GM18519 (cell line): ENCODE results near the gene BCL2.

Experiments used
- ATAC-seq: cut with Tn5 transposase; IDR thresholded peaks from one replicate; pipeline ENCODE4 v1.9.1; 2021; ENCODE audit warnings: mild to moderate bottlenecking, moderate library complexity; ENCODE audit not compliant: unreplicated experiment, low FRiP score

BCL2 gene

DNA sequence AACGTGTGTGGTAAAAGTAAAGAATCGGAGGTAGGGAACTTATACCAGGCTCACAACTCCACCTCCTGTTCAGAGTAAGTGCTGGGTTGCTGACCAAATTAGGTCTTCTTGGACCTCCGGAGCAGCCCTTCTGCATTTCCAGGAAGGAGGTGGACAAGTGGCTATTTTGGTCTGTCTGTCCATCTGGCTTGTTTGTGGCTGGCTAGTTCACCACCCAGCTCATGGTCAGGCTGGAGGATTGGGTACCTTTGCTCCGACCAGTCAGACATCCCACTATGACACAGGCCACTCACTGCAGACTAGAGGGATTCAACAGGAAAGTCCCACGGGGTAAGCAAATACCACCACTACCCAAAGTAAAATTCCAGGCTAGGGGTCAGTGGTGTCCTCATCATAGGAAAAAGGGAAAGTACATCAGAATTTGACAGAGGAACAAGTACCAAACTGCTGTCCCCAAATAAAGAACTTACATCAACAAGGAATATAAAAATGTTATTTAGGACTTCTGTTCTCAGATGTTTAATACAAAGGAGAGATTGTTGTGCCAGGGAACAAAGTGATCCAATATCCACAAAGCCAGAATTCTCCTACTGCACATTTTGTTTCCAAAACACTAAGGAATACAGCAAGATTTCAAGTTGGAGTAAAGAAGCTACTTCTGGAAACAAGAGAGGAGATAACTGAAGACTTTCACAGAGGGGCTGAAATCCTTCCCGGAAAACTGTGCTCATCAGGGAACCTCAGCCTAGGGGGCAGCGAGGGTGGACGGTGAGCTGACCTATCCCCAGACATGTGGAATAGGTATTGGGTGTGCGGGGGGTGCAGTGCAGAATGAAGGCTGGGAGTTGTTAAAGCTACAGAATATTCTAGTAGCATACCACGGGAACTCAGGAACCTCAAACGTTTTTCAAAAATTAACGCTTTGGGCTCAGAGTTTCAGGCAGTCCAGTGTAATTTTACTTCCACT is 56.9 kb downstream of the BCL2 start:
- ATAC-seq = no peak

DNA sequence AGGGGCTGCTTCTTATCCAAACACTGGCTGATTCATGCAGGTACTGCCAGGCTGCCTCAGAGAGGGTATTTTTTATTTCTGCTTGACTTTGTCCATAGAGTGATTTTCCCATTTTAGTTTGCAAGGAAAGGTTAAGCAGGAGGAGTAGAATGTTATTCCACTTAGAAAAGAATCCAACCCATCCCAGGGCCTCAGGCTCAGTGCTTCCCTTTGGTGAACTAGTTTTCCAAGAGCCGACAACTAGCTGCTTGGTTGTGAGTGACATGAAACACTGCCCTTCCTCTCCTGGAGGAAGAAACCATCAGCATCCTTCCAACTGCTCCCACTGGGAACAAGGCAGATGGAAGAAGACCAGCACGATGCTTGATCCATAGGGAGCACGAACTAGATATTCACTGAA is 58.5 kb downstream of the BCL2 start:
- ATAC-seq = no peak

DNA sequence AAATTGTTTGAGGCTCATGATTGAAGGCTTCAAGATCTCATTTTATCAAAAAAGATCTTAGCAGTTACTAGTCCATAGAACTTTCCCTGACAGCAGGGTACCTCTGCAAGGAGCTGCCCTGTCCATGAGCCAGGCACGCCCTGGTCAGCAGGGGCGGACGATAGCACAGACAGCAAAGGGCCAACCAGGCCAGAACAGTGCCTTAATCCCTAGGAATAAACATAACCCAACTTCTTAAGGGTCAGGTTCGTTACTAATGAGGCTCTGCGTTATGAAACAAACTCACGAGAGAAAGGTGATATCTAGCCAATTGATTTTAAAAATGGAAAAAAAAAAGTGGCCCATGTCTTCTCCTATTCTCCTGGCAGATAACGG is 59.2 kb downstream of the BCL2 start:
- no peak for ATAC-seq

DNA sequence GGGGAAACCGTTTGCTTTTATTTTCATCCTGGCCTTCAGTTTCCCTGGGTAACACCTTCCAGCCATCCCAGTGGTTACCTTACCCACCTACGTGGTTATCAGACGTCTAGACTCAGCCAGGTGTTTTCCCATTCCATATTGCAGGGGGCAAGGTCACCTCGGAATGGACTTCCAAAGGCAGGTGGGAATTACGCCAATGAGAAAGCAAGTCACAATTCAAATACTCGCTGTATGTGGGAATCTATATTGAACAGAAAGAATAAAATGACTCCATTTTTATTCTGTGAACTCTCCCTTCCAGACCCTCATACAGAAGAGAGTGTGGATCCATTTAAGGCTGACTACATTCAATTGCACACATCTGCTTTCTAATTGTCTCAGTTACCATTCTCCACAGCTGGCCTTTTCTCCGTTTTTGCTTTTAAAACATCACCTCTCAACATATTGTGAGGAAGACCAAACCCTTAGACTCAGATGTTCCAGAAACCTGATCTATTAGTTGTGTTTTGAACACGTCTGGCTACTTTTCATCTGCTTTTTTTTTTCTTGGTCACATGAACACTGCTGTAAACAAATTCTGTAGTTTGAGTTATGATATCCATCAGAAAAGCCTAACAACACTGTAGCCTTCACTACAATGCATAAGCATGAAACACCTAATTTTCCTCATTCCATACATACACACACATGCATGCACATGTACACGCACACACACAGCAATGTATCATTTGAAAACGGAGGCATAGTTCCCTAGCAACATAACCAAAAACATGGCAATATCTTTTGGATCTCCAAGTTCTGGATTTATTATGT is 59.8 kb downstream of the BCL2 start:
- ATAC-seq = no peak

DNA sequence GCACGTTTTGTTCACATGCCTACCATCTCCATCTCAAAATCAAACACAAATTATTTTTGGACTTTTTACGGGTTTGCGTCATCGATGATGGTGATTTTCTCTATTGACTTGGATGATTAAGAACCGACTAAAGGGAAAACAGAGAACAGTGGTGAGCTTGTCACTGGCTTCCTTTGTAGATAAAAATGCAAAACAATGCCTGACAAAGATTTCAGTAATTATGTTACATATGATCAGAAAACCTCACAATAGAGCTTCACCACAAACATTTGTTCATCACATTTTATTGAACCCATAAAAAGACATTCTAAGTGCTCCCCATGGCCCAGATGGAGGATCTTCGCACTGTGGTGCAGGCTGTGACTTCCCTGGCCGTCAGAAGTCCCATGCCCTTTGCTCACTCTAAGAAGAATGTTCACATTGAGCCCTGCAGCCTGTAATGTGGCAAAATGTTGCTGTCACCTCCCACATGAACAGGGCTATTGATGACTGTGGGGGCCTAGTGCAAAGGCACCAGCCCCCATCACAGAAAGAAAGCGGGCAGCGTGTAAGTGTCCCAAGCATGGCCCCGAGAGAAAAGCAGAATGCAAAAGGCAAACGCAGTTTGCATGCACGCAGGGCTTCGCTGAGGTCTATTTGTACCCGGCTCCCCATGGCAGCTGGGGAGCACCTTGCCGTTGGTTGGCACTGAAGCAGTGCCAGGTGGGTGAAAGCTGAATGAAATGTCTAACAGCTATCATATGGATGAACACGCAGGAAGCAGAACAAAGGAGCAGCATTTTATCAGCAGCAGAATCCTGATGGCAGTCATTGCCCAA is 60.6 kb downstream of the BCL2 start:
- ATAC-seq = no peak

GRCh38 chr18:63257453-63257852 is 62.1 kb downstream of the BCL2 start:
- ATAC-seq = no peak

DNA sequence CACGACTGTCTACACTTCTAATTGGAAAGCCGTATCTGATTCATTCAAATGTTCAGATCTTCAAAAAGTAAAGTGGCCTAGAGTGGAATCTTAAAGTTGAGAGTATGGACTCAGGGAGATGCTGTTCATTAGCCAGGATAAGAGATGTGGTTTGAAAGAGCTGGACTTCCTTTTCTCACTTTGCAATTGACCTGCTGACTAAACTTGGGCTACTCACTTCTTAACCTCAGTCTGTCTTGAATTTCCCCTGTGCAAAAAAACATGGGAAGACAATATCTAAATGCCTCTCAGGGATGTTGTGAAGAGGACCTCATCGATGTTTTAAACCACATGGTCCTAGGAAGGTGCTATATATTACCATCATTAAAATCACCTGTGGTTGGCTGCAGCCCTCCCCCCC is 64.1 kb downstream of the BCL2 start:
- peak; percentile 56 for ATAC-seq

DNA sequence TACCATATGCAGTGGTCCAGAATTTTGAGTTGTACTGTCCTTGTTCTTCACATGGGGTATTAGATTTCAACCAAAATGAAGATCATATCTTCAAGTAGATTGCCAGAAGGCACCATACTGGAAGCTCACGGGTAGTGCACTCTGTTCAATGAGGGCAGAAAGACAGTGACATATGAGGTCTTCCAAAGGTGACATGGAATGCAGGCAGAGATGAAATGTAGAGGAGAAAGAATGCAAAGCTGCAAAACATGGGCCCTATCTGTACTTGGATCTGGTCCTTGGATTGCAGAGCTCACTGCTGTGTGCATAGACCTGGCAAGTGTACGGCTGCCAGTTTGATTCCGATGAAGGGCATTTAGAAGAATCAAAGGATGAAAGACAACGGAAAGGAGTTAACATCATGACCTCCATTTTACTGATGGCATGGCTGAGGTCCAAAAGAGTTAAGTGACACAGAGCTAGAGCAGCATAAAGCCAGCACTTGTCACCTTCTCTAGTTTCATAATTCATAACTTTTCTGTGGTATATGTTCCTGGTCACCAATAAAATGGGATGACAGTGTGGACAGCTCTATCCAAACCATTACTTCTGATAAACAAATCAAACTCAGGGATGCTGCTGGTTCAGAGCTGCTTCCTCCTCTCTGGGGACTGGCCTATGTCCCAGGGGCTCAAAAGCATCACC is 64.7 kb downstream of the BCL2 start:
- ATAC-seq = no peak

- no peak for ATAC-seq
Measured at GRCh38 chr18:63253428-63254372, 65.9 kb downstream of the BCL2 start.

GRCh38 chr18:63253014-63253413 is 66.6 kb downstream of the BCL2 start:
- ATAC-seq = no peak

- no peak for ATAC-seq
Measured at GRCh38 chr18:63249771-63250170, 69.8 kb downstream of the BCL2 start.

GRCh38 chr18:63247926-63248325 is 71.6 kb downstream of the BCL2 start:
- ATAC-seq = no peak

GRCh38 chr18:63247506-63247905 is 72.1 kb downstream of the BCL2 start:
- no peak for ATAC-seq

- ATAC-seq = no peak
Measured at GRCh38 chr18:63245600-63245999, 74.0 kb downstream of the BCL2 start.

GRCh38 chr18:63244607-63245006 is 75.0 kb downstream of the BCL2 start:
- no peak for ATAC-seq

- no peak for ATAC-seq
Measured at GRCh38 chr18:63241760-63242159, 77.8 kb downstream of the BCL2 start.

DNA sequence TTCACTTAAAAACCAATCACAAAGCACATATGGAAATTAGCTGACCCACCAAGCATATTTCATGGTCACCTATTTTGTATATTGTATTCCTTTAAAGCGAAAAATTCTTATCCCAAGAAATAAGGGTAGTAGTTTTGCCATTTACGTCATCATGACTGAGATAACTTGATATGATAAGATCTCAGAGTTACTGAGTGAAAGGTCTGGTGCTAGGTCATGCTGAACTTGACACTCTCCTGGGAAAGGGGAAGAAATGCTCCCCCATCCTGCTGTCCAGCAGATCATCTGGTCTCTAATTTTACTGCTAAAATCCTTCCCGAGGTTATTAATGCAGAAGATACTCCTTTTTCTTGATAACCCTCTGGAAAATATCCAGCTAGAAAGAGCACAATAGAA is 78.3 kb downstream of the BCL2 start:
- ATAC-seq = no peak

DNA sequence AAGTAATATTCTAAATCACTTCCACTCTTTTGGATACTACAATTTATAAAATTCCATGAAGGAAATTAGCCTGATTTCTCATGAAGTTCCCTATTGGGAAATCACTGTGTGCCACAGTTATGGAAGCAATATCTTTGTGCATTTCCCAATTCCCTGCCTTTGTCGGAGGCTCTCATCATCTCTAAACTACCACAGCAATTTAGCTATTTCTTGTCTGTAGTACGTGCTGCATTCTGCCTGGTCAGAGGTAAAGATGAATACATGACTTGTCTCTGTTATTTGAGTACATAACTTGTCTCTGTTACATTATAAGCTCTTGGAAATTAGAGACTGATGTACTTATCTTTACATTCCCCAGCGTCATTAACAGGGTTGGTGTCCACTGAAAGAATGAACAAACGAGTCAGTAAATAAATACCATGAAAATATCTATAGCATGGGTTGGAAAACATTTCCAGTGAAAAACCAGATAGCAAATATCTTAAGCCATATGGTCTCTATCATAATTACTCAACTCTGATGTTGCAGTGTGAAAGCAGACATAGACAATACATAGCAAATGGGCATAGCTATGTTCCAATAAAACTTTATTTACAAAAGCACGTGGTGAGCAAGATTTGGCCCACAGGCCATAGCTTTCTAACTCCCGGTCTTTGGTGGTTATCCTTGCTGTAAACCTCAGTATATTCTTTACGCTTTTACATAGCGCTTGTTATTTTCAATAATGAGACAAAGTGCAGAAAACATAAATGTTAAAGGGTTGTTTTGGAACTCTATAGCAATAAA is 78.8 kb downstream of the BCL2 start:
- ATAC-seq = no peak
